WTC11 (cell line): ENCODE results near the gene XPO6. TPM values are rescaled to one million over a fixed set of nuclear protein-coding genes. Genes with fewer than 3 reads are reported as not detected.

ENCODE experiments used
- ATAC-seq: fragments of 200-7000 bp; cut with Tn5 transposase; 2 replicates; pipeline ENCODE4 v1.10.0; 2021; ENCODE audit warnings: mild to moderate bottlenecking, moderate library complexity
- CTCF ChIA-PET: fragments of 300-600 bp; sonication (Branson Sonifier 250); formaldehyde crosslinking; loops from one replicate; lab custom pipeline; 2021; ENCODE audit warnings: antibody characterized with exemption; lab: Charles Lee
- POLR2A ChIA-PET: fragments of 350-600 bp; sonication (Branson Sonifier 250); formaldehyde crosslinking; loops from one replicate; lab custom pipeline; 2021; ENCODE audit warnings: antibody characterized with exemption; lab: Charles Lee
- DNase-seq: peaks from one replicate; pipeline ENCODE4 v3.0.0; 2021; ENCODE audit warnings: low spot score
- H3K27ac Mint-ChIP-seq: 2 replicates; pipeline ENCODE4 v1.8.0; 2021; ENCODE audit warnings: mixed read lengths
- H3K27me3 Mint-ChIP-seq: 2 replicates; pipeline ENCODE4 v1.8.0; 2021; ENCODE audit warnings: low read depth, mild to moderate bottlenecking, moderate library complexity, mixed read lengths
- H3K36me3 Mint-ChIP-seq: 2 replicates; pipeline ENCODE4 v1.8.0; 2021; ENCODE audit warnings: mixed read lengths
- H3K4me1 Mint-ChIP-seq: 2 replicates; pipeline ENCODE4 v1.8.0; 2022; ENCODE audit warnings: mixed read lengths
- H3K4me3 Mint-ChIP-seq: 2 replicates; pipeline ENCODE4 v1.8.0; 2021; ENCODE audit warnings: mild to moderate bottlenecking, moderate library complexity, mixed read lengths
- H3K9me3 Mint-ChIP-seq: 2 replicates; pipeline ENCODE4 v1.8.0; 2021; ENCODE audit warnings: mixed read lengths
- EMX1 ChIP-seq: fragments of 250-450 bp; sonication (Bioruptor Pico); IDR thresholded peaks from 2 replicates; pipeline ENCODE4 v1.8.0; 2021; ENCODE audit warnings: mild to moderate bottlenecking
- NR3C1 ChIP-seq: sonication (generic); formaldehyde crosslinking; conservative IDR thresholded peaks from 2 replicates; pipeline ENCODE4 v1.8.1; 2023; ENCODE audit warnings: low read depth, mild to moderate bottlenecking, missing genetic modification reagents
- OVOL2 ChIP-seq: fragments of 250-450 bp; sonication (Bioruptor Pico); IDR thresholded peaks from 2 replicates; pipeline ENCODE4 v1.9.0; 2021; ENCODE audit warnings: mild to moderate bottlenecking, borderline replicate concordance
- RELA ChIP-seq: sonication (generic); formaldehyde crosslinking; IDR thresholded peaks from 2 replicates; pipeline ENCODE4 v1.8.1; 2022; ENCODE audit warnings: missing genetic modification reagents, mild to moderate bottlenecking, borderline replicate concordance
- ZNF121 ChIP-seq: sonication (generic); formaldehyde crosslinking; IDR thresholded peaks from 2 replicates; pipeline ENCODE4 v1.8.0; 2023; ENCODE audit warnings: missing genetic modification reagents
- total RNA-seq: library from RNA; stranded (reverse); gene quantifications from 3 replicates; pipeline ENCODE4 v1.2.3, GENCODE V29; 2021
- TF ChIP-seq, protein P1 (sequence below): sonication (generic); formaldehyde crosslinking; IDR thresholded peaks from 2 replicates; pipeline ENCODE4 v1.8.0; 2022; ENCODE audit warnings: mild to moderate bottlenecking, missing genetic modification reagents
- TF ChIP-seq, protein P2 (sequence below): fragments of 250-450 bp; sonication (Bioruptor Pico); IDR thresholded peaks from 2 replicates; pipeline ENCODE4 v2.1.2; 2022; ENCODE audit warnings: mild to moderate bottlenecking, moderate library complexity
- TF ChIP-seq, protein P3 (sequence below): sonication (generic); formaldehyde crosslinking; IDR thresholded peaks from 2 replicates; pipeline ENCODE4 v1.8.1; 2023; ENCODE audit warnings: mild to moderate bottlenecking, missing genetic modification reagents, moderate library complexity
- TF ChIP-seq, protein P4 (sequence below): sonication (generic); formaldehyde crosslinking; IDR thresholded peaks from 2 replicates; pipeline ENCODE4 v1.8.0; 2023; ENCODE audit warnings: mild to moderate bottlenecking, missing genetic modification reagents
- TF ChIP-seq, protein P5 (sequence below): sonication (generic); formaldehyde crosslinking; IDR thresholded peaks from 2 replicates; pipeline ENCODE4 v1.8.0; 2023; ENCODE audit warnings: missing genetic modification reagents
- TF ChIP-seq, protein P6 (sequence below): sonication (generic); formaldehyde crosslinking; IDR thresholded peaks from 2 replicates; pipeline ENCODE4 v1.8.1; 2022; ENCODE audit warnings: low read depth, missing genetic modification reagents, borderline replicate concordance
- TF ChIP-seq, protein P7 (sequence below): sonication (generic); formaldehyde crosslinking; conservative IDR thresholded peaks from 2 replicates; pipeline ENCODE4 v1.8.1; 2022; ENCODE audit warnings: mild to moderate bottlenecking, missing genetic modification reagents

The XPO6 gene
- total RNA-seq, 1 experiment from 2014 or later = 160 TPM

DNA sequence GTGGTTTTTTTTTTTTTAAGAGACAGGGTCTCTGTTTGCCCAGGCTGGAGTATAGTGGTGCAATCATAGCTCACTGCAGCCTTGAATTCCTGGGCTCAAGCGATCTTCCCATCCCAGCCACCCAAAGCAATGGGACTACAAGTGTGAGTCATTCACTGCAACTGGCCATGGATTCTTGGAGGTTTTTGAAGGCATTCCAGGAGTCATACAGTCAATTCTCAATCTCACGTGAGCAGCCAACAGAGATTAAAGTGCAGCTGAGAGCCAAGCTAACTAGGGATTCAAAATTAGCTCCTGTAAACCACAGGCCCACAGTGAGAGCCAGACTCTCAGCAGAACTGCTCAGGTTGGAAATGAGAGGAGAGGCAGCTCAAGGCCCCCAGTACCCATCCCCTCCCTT, 30.2 kb downstream of the XPO6 start (continued):
- TF ChIP-seq, protein P1, sequence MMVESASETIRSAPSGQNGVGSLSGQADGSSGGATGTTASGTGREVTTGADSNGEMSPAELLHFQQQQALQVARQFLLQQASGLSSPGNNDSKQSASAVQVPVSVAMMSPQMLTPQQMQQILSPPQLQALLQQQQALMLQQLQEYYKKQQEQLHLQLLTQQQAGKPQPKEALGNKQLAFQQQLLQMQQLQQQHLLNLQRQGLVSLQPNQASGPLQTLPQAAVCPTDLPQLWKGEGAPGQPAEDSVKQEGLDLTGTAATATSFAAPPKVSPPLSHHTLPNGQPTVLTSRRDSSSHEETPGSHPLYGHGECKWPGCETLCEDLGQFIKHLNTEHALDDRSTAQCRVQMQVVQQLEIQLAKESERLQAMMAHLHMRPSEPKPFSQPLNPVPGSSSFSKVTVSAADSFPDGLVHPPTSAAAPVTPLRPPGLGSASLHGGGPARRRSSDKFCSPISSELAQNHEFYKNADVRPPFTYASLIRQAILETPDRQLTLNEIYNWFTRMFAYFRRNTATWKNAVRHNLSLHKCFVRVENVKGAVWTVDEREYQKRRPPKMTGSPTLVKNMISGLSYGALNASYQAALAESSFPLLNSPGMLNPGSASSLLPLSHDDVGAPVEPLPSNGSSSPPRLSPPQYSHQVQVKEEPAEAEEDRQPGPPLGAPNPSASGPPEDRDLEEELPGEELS (CRISPR knock-in tag) = no peak
- TF ChIP-seq NR3C1 (CRISPR knock-in tag) (no peak), EMX1 (CRISPR knock-in tag) (no peak)
- TF ChIP-seq, protein P2, sequence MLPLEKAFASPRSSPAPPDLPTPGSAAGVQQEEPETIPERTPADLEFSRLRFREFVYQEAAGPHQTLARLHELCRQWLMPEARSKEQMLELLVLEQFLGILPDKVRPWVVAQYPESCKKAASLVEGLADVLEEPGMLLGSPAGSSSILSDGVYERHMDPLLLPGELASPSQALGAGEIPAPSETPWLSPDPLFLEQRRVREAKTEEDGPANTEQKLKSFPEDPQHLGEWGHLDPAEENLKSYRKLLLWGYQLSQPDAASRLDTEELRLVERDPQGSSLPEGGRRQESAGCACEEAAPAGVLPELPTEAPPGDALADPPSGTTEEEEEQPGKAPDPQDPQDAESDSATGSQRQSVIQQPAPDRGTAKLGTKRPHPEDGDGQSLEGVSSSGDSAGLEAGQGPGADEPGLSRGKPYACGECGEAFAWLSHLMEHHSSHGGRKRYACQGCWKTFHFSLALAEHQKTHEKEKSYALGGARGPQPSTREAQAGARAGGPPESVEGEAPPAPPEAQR (CRISPR knock-in tag) = no peak

DNA sequence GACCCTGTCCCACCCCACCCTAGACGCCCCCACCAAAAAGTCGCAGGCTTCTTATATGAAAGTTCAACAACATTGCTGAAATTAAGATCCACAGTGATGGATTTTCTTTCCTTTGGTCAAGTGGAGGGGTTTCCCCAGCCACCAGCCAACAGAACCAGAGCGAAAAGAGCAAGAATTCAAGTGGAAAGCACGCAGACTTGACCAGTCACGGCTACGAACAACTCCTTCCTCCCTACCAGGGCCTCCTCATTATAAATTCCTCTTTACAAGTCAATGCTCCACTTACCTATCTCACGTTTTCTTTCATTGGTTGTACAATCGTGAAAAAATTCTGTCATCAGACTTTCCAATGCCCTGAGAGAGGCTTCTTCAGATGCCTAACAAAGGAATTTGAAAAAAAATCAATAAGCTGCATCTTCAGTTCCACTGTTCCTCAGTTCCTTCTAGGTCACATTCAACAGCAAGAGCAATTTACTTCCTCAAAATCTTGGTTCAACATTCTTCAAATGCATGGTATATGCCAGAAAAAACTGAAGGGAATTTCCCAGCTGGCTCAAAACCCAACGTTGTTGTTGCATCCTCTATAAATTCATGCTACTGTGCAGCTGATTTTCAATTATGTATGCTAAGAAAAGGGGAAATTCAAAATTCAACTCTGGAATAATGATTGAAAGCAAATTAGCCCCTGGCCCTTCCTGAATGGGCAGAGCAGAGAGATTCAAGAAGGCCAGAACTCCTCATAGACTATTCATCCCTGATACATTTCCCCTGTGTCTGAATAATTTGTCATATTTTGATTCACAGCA, 30.9 kb downstream of the XPO6 start:
- ATAC-seq = no peak
- no peak overlapping the region for H3K4me3 Mint-ChIP-seq
- CTCF ChIA-PET = no interaction called here
- DNase-seq = no peak
- POLR2A ChIA-PET = no interaction called here
- H3K9me3 Mint-ChIP-seq = peaks cover 5% of the 10 kb centered on the region
- peaks cover 35% of the 10 kb centered on the region for H3K36me3 Mint-ChIP-seq
- H3K27ac Mint-ChIP-seq = no peak overlapping the region; the same call in 1 of the 2 replicates
- no peaks in the 10 kb centered on the region for H3K27me3 Mint-ChIP-seq
- TF ChIP-seq, protein P3, sequence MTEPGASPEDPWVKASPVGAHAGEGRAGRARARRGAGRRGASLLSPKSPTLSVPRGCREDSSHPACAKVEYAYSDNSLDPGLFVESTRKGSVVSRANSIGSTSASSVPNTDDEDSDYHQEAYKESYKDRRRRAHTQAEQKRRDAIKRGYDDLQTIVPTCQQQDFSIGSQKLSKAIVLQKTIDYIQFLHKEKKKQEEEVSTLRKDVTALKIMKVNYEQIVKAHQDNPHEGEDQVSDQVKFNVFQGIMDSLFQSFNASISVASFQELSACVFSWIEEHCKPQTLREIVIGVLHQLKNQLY = no peak
- TF ChIP-seq, protein P4, sequence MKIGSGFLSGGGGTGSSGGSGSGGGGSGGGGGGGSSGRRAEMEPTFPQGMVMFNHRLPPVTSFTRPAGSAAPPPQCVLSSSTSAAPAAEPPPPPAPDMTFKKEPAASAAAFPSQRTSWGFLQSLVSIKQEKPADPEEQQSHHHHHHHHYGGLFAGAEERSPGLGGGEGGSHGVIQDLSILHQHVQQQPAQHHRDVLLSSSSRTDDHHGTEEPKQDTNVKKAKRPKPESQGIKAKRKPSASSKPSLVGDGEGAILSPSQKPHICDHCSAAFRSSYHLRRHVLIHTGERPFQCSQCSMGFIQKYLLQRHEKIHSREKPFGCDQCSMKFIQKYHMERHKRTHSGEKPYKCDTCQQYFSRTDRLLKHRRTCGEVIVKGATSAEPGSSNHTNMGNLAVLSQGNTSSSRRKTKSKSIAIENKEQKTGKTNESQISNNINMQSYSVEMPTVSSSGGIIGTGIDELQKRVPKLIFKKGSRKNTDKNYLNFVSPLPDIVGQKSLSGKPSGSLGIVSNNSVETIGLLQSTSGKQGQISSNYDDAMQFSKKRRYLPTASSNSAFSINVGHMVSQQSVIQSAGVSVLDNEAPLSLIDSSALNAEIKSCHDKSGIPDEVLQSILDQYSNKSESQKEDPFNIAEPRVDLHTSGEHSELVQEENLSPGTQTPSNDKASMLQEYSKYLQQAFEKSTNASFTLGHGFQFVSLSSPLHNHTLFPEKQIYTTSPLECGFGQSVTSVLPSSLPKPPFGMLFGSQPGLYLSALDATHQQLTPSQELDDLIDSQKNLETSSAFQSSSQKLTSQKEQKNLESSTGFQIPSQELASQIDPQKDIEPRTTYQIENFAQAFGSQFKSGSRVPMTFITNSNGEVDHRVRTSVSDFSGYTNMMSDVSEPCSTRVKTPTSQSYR (CRISPR knock-in tag) = no peak
- no peak for TF ChIP-seq RELA (CRISPR knock-in tag)
- no peak for TF ChIP-seq OVOL2
- TF ChIP-seq, protein P5, sequence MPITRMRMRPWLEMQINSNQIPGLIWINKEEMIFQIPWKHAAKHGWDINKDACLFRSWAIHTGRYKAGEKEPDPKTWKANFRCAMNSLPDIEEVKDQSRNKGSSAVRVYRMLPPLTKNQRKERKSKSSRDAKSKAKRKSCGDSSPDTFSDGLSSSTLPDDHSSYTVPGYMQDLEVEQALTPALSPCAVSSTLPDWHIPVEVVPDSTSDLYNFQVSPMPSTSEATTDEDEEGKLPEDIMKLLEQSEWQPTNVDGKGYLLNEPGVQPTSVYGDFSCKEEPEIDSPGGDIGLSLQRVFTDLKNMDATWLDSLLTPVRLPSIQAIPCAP (CRISPR knock-in tag) = no peak
- TF ChIP-seq, protein P1 (CRISPR knock-in tag) = no peak
- TF ChIP-seq EMX1 (CRISPR knock-in tag) = no peak
- TF ChIP-seq, protein P6, sequence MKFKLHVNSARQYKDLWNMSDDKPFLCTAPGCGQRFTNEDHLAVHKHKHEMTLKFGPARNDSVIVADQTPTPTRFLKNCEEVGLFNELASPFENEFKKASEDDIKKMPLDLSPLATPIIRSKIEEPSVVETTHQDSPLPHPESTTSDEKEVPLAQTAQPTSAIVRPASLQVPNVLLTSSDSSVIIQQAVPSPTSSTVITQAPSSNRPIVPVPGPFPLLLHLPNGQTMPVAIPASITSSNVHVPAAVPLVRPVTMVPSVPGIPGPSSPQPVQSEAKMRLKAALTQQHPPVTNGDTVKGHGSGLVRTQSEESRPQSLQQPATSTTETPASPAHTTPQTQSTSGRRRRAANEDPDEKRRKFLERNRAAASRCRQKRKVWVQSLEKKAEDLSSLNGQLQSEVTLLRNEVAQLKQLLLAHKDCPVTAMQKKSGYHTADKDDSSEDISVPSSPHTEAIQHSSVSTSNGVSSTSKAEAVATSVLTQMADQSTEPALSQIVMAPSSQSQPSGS (CRISPR knock-in tag) = no peak
- TF ChIP-seq, protein P7, sequence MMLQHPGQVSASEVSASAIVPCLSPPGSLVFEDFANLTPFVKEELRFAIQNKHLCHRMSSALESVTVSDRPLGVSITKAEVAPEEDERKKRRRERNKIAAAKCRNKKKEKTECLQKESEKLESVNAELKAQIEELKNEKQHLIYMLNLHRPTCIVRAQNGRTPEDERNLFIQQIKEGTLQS (CRISPR knock-in tag) = no peak
- no peak for TF ChIP-seq ZNF121 (CRISPR knock-in tag)
- H3K4me1 Mint-ChIP-seq = peaks cover 24% of the 10 kb centered on the region
